GM18951 (cell line): ENCODE data around the gene THSD4.

ENCODE experiments used
- POLR2A ChIP-seq: IDR thresholded peaks from 4 replicates; pipeline ENCODE4 v1.6.1; 2011; ENCODE audit warnings: mild to moderate bottlenecking; ENCODE audit not compliant: insufficient read length, insufficient read depth; ENCODE audit errors: extremely low read depth
- in situ Hi-C: fragments of 300-500 bp; cut with MboI; formaldehyde crosslinking; loops from one replicate; pipeline ENCODE4 v1.12.0; 2022; ENCODE audit warnings: low sequenced_read_pairs, mixed read lengths, inconsistent platforms; ENCODE audit not compliant: unreplicated experiment

Gene THSD4

GRCh38 chr15:71736286-71736947 is 621.1 kb downstream of the THSD4 start:
- TF ChIP-seq POLR2A, result no peak
- in situ Hi-C loops, result no loop called here

- in situ Hi-C loops, result no loop called here
- TF ChIP-seq POLR2A, result no peak
These were observed 622.5 kb downstream of the THSD4 start for GRCh38 chr15:71737761-71738160.

- TF ChIP-seq POLR2A, result no peak
- in situ Hi-C loops, result no loop called here
These were observed 624.1 kb downstream of the THSD4 start for GRCh38 chr15:71739355-71739754.

- in situ Hi-C loops, result loop anchor here (10.0 kb wide), 1 partner anchor 412 kb away; no protein-coding TSS in a partner anchor
- TF ChIP-seq POLR2A, result no peak
These were observed 627.7 kb downstream of the THSD4 start for GRCh38 chr15:71742964-71743363.

GRCh38 chr15:71743861-71744382 is 628.7 kb downstream of the THSD4 start:
- no peak for TF ChIP-seq POLR2A
- in situ Hi-C loops, result loop anchor here (10.0 kb wide), 1 partner anchor 411 kb away; no protein-coding TSS in a partner anchor

GRCh38 chr15:71746719-71747118 is 631.4 kb downstream of the THSD4 start:
- no peak for TF ChIP-seq POLR2A
- in situ Hi-C loops, result loop anchor here (10.0 kb wide), 1 partner anchor 408 kb away; no protein-coding TSS in a partner anchor

GRCh38 chr15:71747128-71748083 is 632.1 kb downstream of the THSD4 start:
- no peak for TF ChIP-seq POLR2A
- in situ Hi-C loops, result loop anchor here (10.0 kb wide), 1 partner anchor 407 kb away; no protein-coding TSS in a partner anchor

GRCh38 chr15:71748293-71748718 is 633.0 kb downstream of the THSD4 start:
- in situ Hi-C loops, result loop anchor here (10.0 kb wide), 1 partner anchor 406 kb away; no protein-coding TSS in a partner anchor
- TF ChIP-seq POLR2A, result no peak

GRCh38 chr15:71749500-71749899 is 634.2 kb downstream of the THSD4 start:
- TF ChIP-seq POLR2A, result no peak
- in situ Hi-C loops, result loop anchor here (10.0 kb wide), 1 partner anchor 405 kb away; no protein-coding TSS in a partner anchor

GRCh38 chr15:71752128-71752527 is 636.9 kb downstream of the THSD4 start:
- no peak for TF ChIP-seq POLR2A
- in situ Hi-C loops, result no loop called here

GRCh38 chr15:71752604-71753289 is 637.5 kb downstream of the THSD4 start:
- in situ Hi-C loops, result no loop called here
- TF ChIP-seq POLR2A, result no peak

- TF ChIP-seq POLR2A, result no peak
- in situ Hi-C loops, result no loop called here
These were observed 638.1 kb downstream of the THSD4 start for GRCh38 chr15:71753346-71753745.
